GM23248 (cell line): ENCODE results near the gene MBOAT1. TPM values are rescaled to one million over a fixed set of nuclear protein-coding genes. Genes with fewer than 3 reads are reported as not detected.

Experiments
- DNase-seq: peaks from one replicate; pipeline ENCODE4 v3.0.0-alpha.2; 2015
- H2AFZ ChIP-seq: fragments of 200-600 bp; sonication (generic); 2 replicates; pipeline ENCODE4 v1.6.1; 2016; ENCODE audit warnings: antibody characterized with exemption
- H3F3A ChIP-seq: fragments of 200-600 bp; sonication (generic); 2 replicates; pipeline ENCODE4 v1.6.1; 2016; ENCODE audit warnings: mild to moderate bottlenecking, antibody characterized with exemption, mixed run types; ENCODE audit not compliant: insufficient read depth
- H3K27ac ChIP-seq: fragments of 200-600 bp; sonication (generic); 2 replicates; pipeline ENCODE4 v1.5.1; 2016; ENCODE audit warnings: mild to moderate bottlenecking
- H3K27me3 ChIP-seq: fragments of 200-600 bp; sonication (generic); replicated peaks from 2 replicates; pipeline ENCODE4 v1.6.1; 2016; ENCODE audit warnings: mild to moderate bottlenecking; ENCODE audit not compliant: insufficient read depth
- H3K36me3 ChIP-seq: fragments of 200-600 bp; sonication (generic); 2 replicates; pipeline ENCODE4 v1.6.1; 2016; ENCODE audit warnings: low read depth, mild to moderate bottlenecking
- H3K4me1 ChIP-seq: fragments of 200-600 bp; sonication (generic); 2 replicates; pipeline ENCODE4 v1.6.1; 2016; ENCODE audit warnings: mild to moderate bottlenecking; ENCODE audit not compliant: insufficient read depth
- H3K4me2 ChIP-seq: fragments of 200-600 bp; sonication (generic); one replicate; pipeline ENCODE4 v1.6.1; 2016; ENCODE audit warnings: mild to moderate bottlenecking; ENCODE audit not compliant: unreplicated experiment
- H3K4me3 ChIP-seq: fragments of 200-600 bp; sonication (generic); 2 replicates; pipeline ENCODE4 v1.5.1; 2016; ENCODE audit warnings: mild to moderate bottlenecking
- H3K79me2 ChIP-seq: fragments of 200-600 bp; sonication (generic); 2 replicates; pipeline ENCODE4 v1.6.1; 2016; ENCODE audit warnings: mild to moderate bottlenecking; ENCODE audit not compliant: insufficient read depth
- H3K9ac ChIP-seq: fragments of 200-600 bp; sonication (generic); 2 replicates; pipeline ENCODE4 v1.6.1; 2016; ENCODE audit warnings: mild to moderate bottlenecking
- H3K9me2 ChIP-seq: fragments of 200-600 bp; sonication (generic); 2 replicates; pipeline ENCODE4 v1.6.1; 2016; ENCODE audit warnings: mixed run types, mild to moderate bottlenecking, moderate library complexity; ENCODE audit not compliant: insufficient read depth
- H3K9me3 ChIP-seq: fragments of 200-600 bp; sonication (generic); one replicate; pipeline ENCODE4 v1.6.1; 2017; ENCODE audit warnings: low read depth
- H4K20me1 ChIP-seq: fragments of 200-600 bp; sonication (generic); 2 replicates; pipeline ENCODE4 v1.6.0; 2016; ENCODE audit not compliant: insufficient read depth
- EZH2 ChIP-seq: fragments of 200-600 bp; sonication (generic); IDR thresholded peaks from 2 replicates; pipeline ENCODE4 v1.6.1; 2018; ENCODE audit warnings: antibody characterized with exemption, mild to moderate bottlenecking; ENCODE audit not compliant: insufficient read depth, poor library complexity, severe bottlenecking
- EZH2phosphoT487 ChIP-seq: fragments of 200-600 bp; sonication (generic); IDR thresholded peaks from 2 replicates; pipeline ENCODE4 v1.6.1; 2018; ENCODE audit warnings: antibody characterized with exemption, moderate library complexity, mild to moderate bottlenecking, low read depth; ENCODE audit not compliant: insufficient read depth
- WGBS, 2 experiments: methylation state at CpG; one replicate each; pipeline ENCODE4 v1.1.6; 2015 to 2017; ENCODE audit warnings: low lambda C conversion rate in 2 of 2, low coverage in 1 of 2; ENCODE audit errors: missing lambda C conversion rate in 2 of 2; 5-methylcytosine and 5-hydroxymethylcytosine counted together
- in situ Hi-C: fragments of 300-500 bp; cut with MboI; formaldehyde crosslinking; loops from 2 replicates; pipeline ENCODE4 v1.15.0; 2020
- polyA plus RNA-seq: library from polyadenylated mRNA; unstranded; fragments of >200 nt; fragmentation: Nextera tagmentation; extraction: Ambion mirVana; gene quantifications from 2 replicates; pipeline ENCODE4 v1.2.1, GENCODE V29; 2016
- total RNA-seq: library from RNA; depleted of rRNA; stranded (reverse); fragments of >200 nt; shearing (Covaris generic); gene quantifications from 2 replicates; pipeline ENCODE4 v1.2.3, GENCODE V29; 2014

MBOAT1 gene
- total and polyA plus RNA-seq, 2 experiments from 2014 or later: 1.8 to 4.0 TPM

- no peak for TF ChIP-seq EZH2
- TF ChIP-seq EZH2phosphoT487: no peak
- Histone ChIP-seq H3K4me2 (no peak overlapping the region), H3K4me3 (no peak overlapping the region), H4K20me1 (no peaks in the 10 kb centered on the region), H3K79me2 (no peaks in the 10 kb centered on the region), H3K36me3 (no peaks in the 10 kb centered on the region), H3K9ac (no peak overlapping the region), H3K27me3 (no peaks in the 10 kb centered on the region), H3K27ac (no peak overlapping the region), H3K4me1 (peaks cover 20% of the 10 kb centered on the region), H3F3A (0 out of 2 replicates have a peak, but pooled peaks cover 6% of the 10 kb centered on the region), H3K9me3 (no peaks in the 10 kb centered on the region), H2AFZ (no peak overlapping the region), H3K9me2 (no peaks in the 10 kb centered on the region)
- in situ Hi-C loops: no loop called here
- no peak for DNase-seq
- 92 to 93% methylated on average over 4 of the region's 4 CpGs for WGBS, 2 experiments
Measured at GRCh38 chr6:20192625-20193024, 19.6 kb downstream of the MBOAT1 start.

- H4K20me1 ChIP-seq: no peaks in the 10 kb centered on the region
- TF ChIP-seq EZH2: no peak
- TF ChIP-seq EZH2phosphoT487: no peak
- no peak for DNase-seq
- no peak overlapping the region for H2AFZ ChIP-seq
- H3K36me3 ChIP-seq: no peaks in the 10 kb centered on the region
- no peaks in the 10 kb centered on the region for H3K9me3 ChIP-seq
- H3K4me2 ChIP-seq: no peak overlapping the region
- in situ Hi-C loops: no loop called here
- no peak overlapping the region for H3K9ac ChIP-seq
- peaks cover 12% of the 10 kb centered on the region; the same call in 1 of the 2 replicates for H3F3A ChIP-seq
- no peaks in the 10 kb centered on the region for H3K9me2 ChIP-seq
- H3K4me3 ChIP-seq: no peak overlapping the region
- no peaks in the 10 kb centered on the region for H3K79me2 ChIP-seq
- H3K27ac ChIP-seq: no peak overlapping the region
- 79 to 88% methylated on average over 1 of the region's 1 CpG for WGBS, 2 experiments
- peaks cover 21% of the 10 kb centered on the region for H3K4me1 ChIP-seq
- H3K27me3 ChIP-seq: no peaks in the 10 kb centered on the region
Measured at GRCh38 chr6:20191992-20192391, 20.3 kb downstream of the MBOAT1 start.

GRCh38 chr6:20188630-20189075, 23.6 kb downstream of the MBOAT1 start:
- Histone ChIP-seq H3K9me2 (no peaks in the 10 kb centered on the region), H4K20me1 (no peaks in the 10 kb centered on the region), H3K4me1 (peaks cover 32% of the 10 kb centered on the region), H3K4me2 (no peak overlapping the region), H3K4me3 (no peak overlapping the region), H2AFZ (no peak overlapping the region), H3K79me2 (no peaks in the 10 kb centered on the region), H3F3A (peaks cover 22% of the 10 kb centered on the region), H3K9ac (no peak overlapping the region), H3K27ac (no peak overlapping the region), H3K36me3 (no peaks in the 10 kb centered on the region), H3K27me3 (no peaks in the 10 kb centered on the region), H3K9me3 (no peaks in the 10 kb centered on the region)
- DNase-seq: peak; percentile 19
- TF ChIP-seq EZH2phosphoT487: no peak
- no peak for TF ChIP-seq EZH2
- in situ Hi-C loops: no loop called here

GRCh38 chr6:20186981-20187380, 25.3 kb downstream of the MBOAT1 start:
- H3K36me3 ChIP-seq: no peaks in the 10 kb centered on the region
- TF ChIP-seq EZH2: no peak
- no peak for TF ChIP-seq EZH2phosphoT487
- H3K27me3 ChIP-seq: no peaks in the 10 kb centered on the region
- peak overlapping the region; percentile 41 for H3K9ac ChIP-seq
- WGBS, 2 experiments: 3% methylated on average over 5 of the region's 5 CpGs
- no peaks in the 10 kb centered on the region for H4K20me1 ChIP-seq
- no peaks in the 10 kb centered on the region for H3K9me3 ChIP-seq
- H3K9me2 ChIP-seq: no peaks in the 10 kb centered on the region
- H3K4me3 ChIP-seq: peak overlapping the region; percentile 45
- H3K4me2 ChIP-seq: peak overlapping the region; percentile 70
- peak overlapping the region; percentile 74 for H3K27ac ChIP-seq
- in situ Hi-C loops: no loop called here
- H3K79me2 ChIP-seq: no peaks in the 10 kb centered on the region
- H3K4me1 ChIP-seq: peaks cover 32% of the 10 kb centered on the region
- peak; percentile 82 for DNase-seq
- peaks cover 22% of the 10 kb centered on the region for H3F3A ChIP-seq
- H2AFZ ChIP-seq: peak overlapping the region; percentile 52

GRCh38 chr6:20183706-20184105, 28.6 kb downstream of the MBOAT1 start:
- Histone ChIP-seq H3K9me3 (no peaks in the 10 kb centered on the region), H3K36me3 (no peaks in the 10 kb centered on the region), H3K27me3 (no peaks in the 10 kb centered on the region), H3K79me2 (no peaks in the 10 kb centered on the region), H3K9me2 (no peaks in the 10 kb centered on the region), H3K4me1 (peaks cover 27% of the 10 kb centered on the region), H3K9ac (no peak overlapping the region), H3K4me3 (no peak overlapping the region), H3K27ac (no peak overlapping the region), H3F3A (peaks cover 21% of the 10 kb centered on the region), H2AFZ (no peak overlapping the region), H4K20me1 (no peaks in the 10 kb centered on the region), H3K4me2 (no peak overlapping the region)
- DNase-seq: no peak
- 80 to 81% methylated on average over 3 of the region's 3 CpGs for WGBS, 2 experiments
- in situ Hi-C loops: no loop called here
- TF ChIP-seq EZH2 (no peak), EZH2phosphoT487 (no peak)
